ENCODE data around the gene UBE2O.

- no peak for TF ChIP-seq ZBTB33 (IDR thresholded peaks at IDR 0.05)
- TF ChIP-seq CTCF (IDR thresholded peaks at IDR 0.05; ENCODE audit: low read depth, low read length, missing input control) = no peak
- no peak for TF ChIP-seq TAF1 (conservative IDR thresholded peaks at IDR 0.05)
- no peak for TF ChIP-seq SP1 (IDR thresholded peaks at IDR 0.05)
- no peak for TF ChIP-seq REST (IDR thresholded peaks at IDR 0.05)
- no peak for TF ChIP-seq JUND (IDR thresholded peaks at IDR 0.05)
- no peak for TF ChIP-seq NR2F2 (IDR thresholded peaks at IDR 0.05)
- TF ChIP-seq EGR1 (IDR thresholded peaks at IDR 0.05; ENCODE audit: low read depth in 2 of 2) = no peak
- TF ChIP-seq MAX (IDR thresholded peaks at IDR 0.05) = no peak
- no peak for TF ChIP-seq RXRA (IDR thresholded peaks at IDR 0.05)
- TF ChIP-seq ATF3 (IDR thresholded peaks at IDR 0.05) = no peak
- TF ChIP-seq FOXA1 (IDR thresholded peaks at IDR 0.05) = no peak
- no peak for TF ChIP-seq HNF4A (conservative IDR thresholded peaks at IDR 0.05)
These were observed 45.4 kb downstream of the UBE2O start for GRCh38 chr17:76407509-76407908.

All from liver (tissue), 3 donors.